Activated CD4-positive, CD25-positive, alpha-beta regulatory T cell (primary cell): Measurements from ENCODE around the gene FSTL5.
"Not testable (repeated sequence)": the region's sequence is repeated elsewhere in the genome, so short reads cannot be mapped to it uniquely, and the experiment has no call there.

ENCODE experiments used
- DNase-seq, 4 experiments: peaks; one replicate each; lab custom pipeline; 2025; lab: John Stamatoyannopoulos, UW

The FSTL5 gene

GRCh38 chr4:161841759-161842158, 322.0 kb downstream of the FSTL5 start:
- no peak for DNase-seq

- no peak for DNase-seq
Measured at GRCh38 chr4:161829591-161829990, 334.2 kb downstream of the FSTL5 start.

GRCh38 chr4:161828061-161828460, 335.7 kb downstream of the FSTL5 start:
- no peak for DNase-seq

- no peak for DNase-seq
Measured at GRCh38 chr4:161827013-161827412, 336.8 kb downstream of the FSTL5 start.

GRCh38 chr4:161823450-161823849, 340.4 kb downstream of the FSTL5 start:
- no peak for DNase-seq

GRCh38 chr4:161822174-161822573, 341.6 kb downstream of the FSTL5 start:
- DNase-seq, result no peak

GRCh38 chr4:161817914-161818313, 345.9 kb downstream of the FSTL5 start:
- no peak for DNase-seq

- DNase-seq, result no peak
Measured at GRCh38 chr4:161816958-161817357, 346.8 kb downstream of the FSTL5 start.

GRCh38 chr4:161815841-161816240, 348.0 kb downstream of the FSTL5 start:
- DNase-seq, result no peak

GRCh38 chr4:161813889-161814288, 349.9 kb downstream of the FSTL5 start:
- DNase-seq, result no peak

GRCh38 chr4:161813389-161813788, 350.4 kb downstream of the FSTL5 start:
- no peak for DNase-seq

GRCh38 chr4:161803171-161803570, 360.6 kb downstream of the FSTL5 start:
- no peak for DNase-seq

GRCh38 chr4:161799710-161800109, 364.1 kb downstream of the FSTL5 start:
- no peak for DNase-seq

- no peak for DNase-seq
Measured at GRCh38 chr4:161792991-161793390, 370.8 kb downstream of the FSTL5 start.

GRCh38 chr4:161791796-161792556, 371.8 kb downstream of the FSTL5 start:
- no peak for DNase-seq

- no peak for DNase-seq
Measured at GRCh38 chr4:161767116-161767515, 396.7 kb downstream of the FSTL5 start.

- no peak for DNase-seq
Measured at GRCh38 chr4:161762796-161763195, 401.0 kb downstream of the FSTL5 start.

- DNase-seq, result no peak
Measured at GRCh38 chr4:161760008-161760407, 403.8 kb downstream of the FSTL5 start.

GRCh38 chr4:161758412-161758811, 405.4 kb downstream of the FSTL5 start:
- not testable (repeated sequence) for DNase-seq

- no peak for DNase-seq
Measured at GRCh38 chr4:161728929-161729328, 434.9 kb downstream of the FSTL5 start.

GRCh38 chr4:161721947-161722346, 441.9 kb downstream of the FSTL5 start:
- DNase-seq, result no peak

- no peak for DNase-seq
Measured at GRCh38 chr4:161717084-161717483, 446.7 kb downstream of the FSTL5 start.

- DNase-seq, result no peak
Measured at GRCh38 chr4:161714931-161715330, 448.9 kb downstream of the FSTL5 start.
